ENCODE measurements around the gene PRR7. TPM values are rescaled to one million over a fixed set of nuclear protein-coding genes. Genes with fewer than 3 reads are reported as not detected.

Gene PRR7
- total and polyA plus RNA-seq, 2 experiments from 2014 or later: 4.8 to 11.7 TPM

DNA sequence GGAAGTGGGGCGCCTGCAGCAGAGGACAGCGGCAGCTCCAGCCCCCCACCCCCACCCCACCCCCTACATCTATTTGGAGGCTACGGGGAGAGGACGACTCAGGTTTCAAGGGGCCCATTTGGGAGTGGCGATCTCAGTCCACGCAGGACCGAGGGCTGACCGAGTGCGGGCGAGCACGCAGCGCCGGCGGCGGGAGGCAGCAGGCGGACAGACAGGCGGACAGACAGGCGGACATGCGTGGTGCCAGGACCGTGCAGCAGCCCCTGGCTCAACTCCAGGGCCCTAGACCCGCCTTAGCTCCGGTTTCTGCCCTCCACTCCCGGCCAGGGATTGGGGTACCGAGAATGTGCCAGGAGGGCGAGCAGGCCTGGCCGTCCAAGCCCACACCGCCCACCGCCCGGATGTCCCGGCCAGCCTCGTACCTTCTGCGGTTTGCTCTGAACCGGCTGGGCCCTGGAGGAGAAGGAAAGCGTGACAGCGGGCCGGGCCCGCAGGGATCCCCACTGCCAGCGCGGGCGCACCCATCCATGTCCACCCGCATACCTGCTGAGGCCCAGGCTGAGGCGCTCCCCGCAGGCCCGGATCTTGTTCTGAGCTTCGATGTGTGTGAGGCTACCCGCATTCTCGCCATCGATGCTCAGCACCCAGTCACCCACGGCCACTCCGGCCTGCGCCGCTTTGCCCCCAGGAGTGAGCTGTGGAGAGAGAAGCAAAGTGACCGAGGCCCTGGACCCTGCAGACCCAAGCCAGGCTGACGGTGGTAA, 45.6 kb downstream of the PRR7 start:
- H3K9me3 ChIP-seq (ENCODE audit: low read depth): no peaks in the 10 kb centered on the region
- peaks cover 28% of the 10 kb centered on the region for H3K4me1 ChIP-seq (ENCODE audit: insufficient read depth)
- TF ChIP-seq, protein P1, sequence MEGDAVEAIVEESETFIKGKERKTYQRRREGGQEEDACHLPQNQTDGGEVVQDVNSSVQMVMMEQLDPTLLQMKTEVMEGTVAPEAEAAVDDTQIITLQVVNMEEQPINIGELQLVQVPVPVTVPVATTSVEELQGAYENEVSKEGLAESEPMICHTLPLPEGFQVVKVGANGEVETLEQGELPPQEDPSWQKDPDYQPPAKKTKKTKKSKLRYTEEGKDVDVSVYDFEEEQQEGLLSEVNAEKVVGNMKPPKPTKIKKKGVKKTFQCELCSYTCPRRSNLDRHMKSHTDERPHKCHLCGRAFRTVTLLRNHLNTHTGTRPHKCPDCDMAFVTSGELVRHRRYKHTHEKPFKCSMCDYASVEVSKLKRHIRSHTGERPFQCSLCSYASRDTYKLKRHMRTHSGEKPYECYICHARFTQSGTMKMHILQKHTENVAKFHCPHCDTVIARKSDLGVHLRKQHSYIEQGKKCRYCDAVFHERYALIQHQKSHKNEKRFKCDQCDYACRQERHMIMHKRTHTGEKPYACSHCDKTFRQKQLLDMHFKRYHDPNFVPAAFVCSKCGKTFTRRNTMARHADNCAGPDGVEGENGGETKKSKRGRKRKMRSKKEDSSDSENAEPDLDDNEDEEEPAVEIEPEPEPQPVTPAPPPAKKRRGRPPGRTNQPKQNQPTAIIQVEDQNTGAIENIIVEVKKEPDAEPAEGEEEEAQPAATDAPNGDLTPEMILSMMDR (IDR thresholded peaks at IDR 0.05; ENCODE audit: poor library complexity): no peak
- no peak for TF ChIP-seq EZH2phosphoT487 (IDR thresholded peaks at IDR 0.05; ENCODE audit: low read depth, severe bottlenecking, unreplicated experiment)
- TF ChIP-seq EZH2 (IDR thresholded peaks at IDR 0.05; ENCODE audit: borderline replicate concordance): no peak
- peaks cover 20% of the 10 kb centered on the region for H3K79me2 ChIP-seq
- no peak overlapping the region for H3K4me2 ChIP-seq
- H2AFZ ChIP-seq: no peak overlapping the region
- H3K4me3 ChIP-seq: no peak overlapping the region
- no peak for DNase-seq (ENCODE audit: low spot score)
- no peaks in the 10 kb centered on the region for H3K36me3 ChIP-seq (replicated peaks; ENCODE audit: insufficient read depth, low read depth)
- H3K27ac ChIP-seq: no peak overlapping the region
- H4K20me1 ChIP-seq (ENCODE audit: insufficient read depth, poor library complexity, severe bottlenecking): peaks cover 8% of the 10 kb centered on the region
- H3K27me3 ChIP-seq: no peaks in the 10 kb centered on the region
- 96% methylated on average over 43 of the region's 54 CpGs for WGBS (ENCODE audit: low lambda C conversion rate, missing lambda C conversion rate)
- H3K9me2 ChIP-seq (replicated peaks; ENCODE audit: insufficient read depth): no peaks in the 10 kb centered on the region

DNA sequence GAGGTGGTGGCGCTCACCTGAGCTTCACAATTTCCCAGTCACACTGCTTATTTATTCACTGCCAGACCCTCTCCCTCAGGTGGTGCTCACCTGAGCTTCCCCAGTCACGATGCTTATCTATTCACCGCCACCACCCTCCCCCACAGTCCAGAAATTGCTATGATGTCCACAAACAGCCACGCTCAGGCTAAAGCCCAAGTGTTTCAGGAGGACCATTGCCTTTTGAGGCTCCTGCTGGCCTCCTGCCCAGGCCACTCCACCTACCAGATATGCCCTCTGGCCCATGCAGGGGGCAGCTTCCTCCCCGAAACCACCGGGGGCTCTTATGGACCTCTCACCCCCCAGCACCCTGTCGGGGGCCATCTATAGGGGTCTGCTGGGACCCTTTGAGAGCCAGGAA, 46.2 kb downstream of the PRR7 start:
- WGBS (ENCODE audit: low lambda C conversion rate, missing lambda C conversion rate): 87% methylated on average over 7 of the region's 7 CpGs
- no peak overlapping the region for H3K27ac ChIP-seq

DNA sequence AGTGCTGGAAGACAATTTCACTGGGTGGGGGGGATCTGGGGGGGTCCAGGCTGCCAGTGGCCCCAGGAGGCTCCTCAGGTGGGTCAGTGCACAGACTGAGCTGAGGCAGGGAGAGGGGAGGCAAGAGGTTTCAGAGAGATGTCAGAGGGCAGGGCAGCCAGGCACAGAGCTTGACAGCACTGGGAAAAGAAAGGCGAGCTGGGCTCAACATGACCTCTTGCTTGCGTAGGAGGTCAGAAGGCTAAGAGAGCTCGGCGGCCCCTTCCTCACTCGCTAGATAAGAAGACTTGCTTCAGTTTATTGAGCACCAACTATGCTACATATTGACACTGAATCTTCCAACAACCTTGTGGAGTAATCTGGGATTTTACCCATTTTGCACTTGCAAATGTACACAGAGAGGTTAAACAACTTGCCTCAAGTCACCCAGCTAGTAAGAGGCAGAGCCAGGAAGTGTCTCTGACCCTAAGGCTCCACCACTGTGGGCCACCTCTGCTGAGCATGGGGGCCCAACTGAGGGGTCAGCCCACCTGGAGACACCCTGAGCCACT, 47.3 kb downstream of the PRR7 start:
- H3K9me3 ChIP-seq (ENCODE audit: low read depth): no peaks in the 10 kb centered on the region
- peaks cover 8% of the 10 kb centered on the region for H4K20me1 ChIP-seq (ENCODE audit: insufficient read depth, poor library complexity, severe bottlenecking)
- 79% methylated on average over 5 of the region's 5 CpGs for WGBS (ENCODE audit: low lambda C conversion rate, missing lambda C conversion rate)
- H3K27me3 ChIP-seq: no peaks in the 10 kb centered on the region
- DNase-seq (ENCODE audit: low spot score): no peak
- no peaks in the 10 kb centered on the region for H3K9me2 ChIP-seq (replicated peaks; ENCODE audit: insufficient read depth)
- peak overlapping the region; percentile 97 for H3K27ac ChIP-seq
- no peak for TF ChIP-seq EZH2 (IDR thresholded peaks at IDR 0.05; ENCODE audit: borderline replicate concordance)
- TF ChIP-seq, protein P1 (IDR thresholded peaks at IDR 0.05; ENCODE audit: poor library complexity): no peak
- TF ChIP-seq EZH2phosphoT487 (IDR thresholded peaks at IDR 0.05; ENCODE audit: low read depth, severe bottlenecking, unreplicated experiment): no peak
- peak overlapping the region; percentile 61 for H3K4me2 ChIP-seq
- H2AFZ ChIP-seq: no peak overlapping the region
- no peaks in the 10 kb centered on the region for H3K36me3 ChIP-seq (replicated peaks; ENCODE audit: insufficient read depth, low read depth)
- peaks cover 37% of the 10 kb centered on the region for H3K4me1 ChIP-seq (ENCODE audit: insufficient read depth)
- H3K4me3 ChIP-seq: no peak overlapping the region
- H3K79me2 ChIP-seq: peaks cover 20% of the 10 kb centered on the region

More for the DNA sequence above, 46.2 kb downstream of the PRR7 start:
- no peak for TF ChIP-seq EZH2 (IDR thresholded peaks at IDR 0.05; ENCODE audit: borderline replicate concordance)
- TF ChIP-seq EZH2phosphoT487 (IDR thresholded peaks at IDR 0.05; ENCODE audit: low read depth, severe bottlenecking, unreplicated experiment): no peak
- H4K20me1 ChIP-seq (ENCODE audit: insufficient read depth, poor library complexity, severe bottlenecking): peaks cover 8% of the 10 kb centered on the region
- no peaks in the 10 kb centered on the region for H3K36me3 ChIP-seq (replicated peaks; ENCODE audit: insufficient read depth, low read depth)
- H3K9me3 ChIP-seq (ENCODE audit: low read depth): no peaks in the 10 kb centered on the region
- H2AFZ ChIP-seq: no peak overlapping the region
- H3K4me1 ChIP-seq (ENCODE audit: insufficient read depth): peaks cover 28% of the 10 kb centered on the region
- no peak overlapping the region for H3K4me2 ChIP-seq
- peaks cover 20% of the 10 kb centered on the region for H3K79me2 ChIP-seq
- H3K27me3 ChIP-seq: no peaks in the 10 kb centered on the region
- no peaks in the 10 kb centered on the region for H3K9me2 ChIP-seq (replicated peaks; ENCODE audit: insufficient read depth)
- H3K4me3 ChIP-seq: no peak overlapping the region
- no peak for DNase-seq (ENCODE audit: low spot score)

Data from hepatocyte (in vitro differentiated cells).